Retinal pigment epithelial cell (primary cell): Measurements from ENCODE around the gene EEF1A2.
A peak's percentile ranks its signal among the peaks of the same experiment; 100 is the strongest.

Experiments used
- DNase-seq: peaks from one replicate; pipeline ENCODE4 v3.0.0-alpha.2; 2010; ENCODE audit warnings: low read depth
- H3K4me3 ChIP-seq: 2 replicates; pipeline ENCODE4 v1.5.1; 2011; ENCODE audit warnings: mild to moderate bottlenecking, low read length, control low read depth, moderate library complexity
- CTCF ChIP-seq: conservative IDR thresholded peaks from 2 replicates; pipeline ENCODE4 v1.5.1; 2011; ENCODE audit warnings: low read depth, low read length, control low read depth, inconsistent platforms

EEF1A2 gene

GRCh38 chr20:63525185-63525584 is 26.3 kb upstream of the EEF1A2 start:
- no peak for DNase-seq
- TF ChIP-seq CTCF = no peak
- H3K4me3 ChIP-seq = no peak overlapping the region

DNA sequence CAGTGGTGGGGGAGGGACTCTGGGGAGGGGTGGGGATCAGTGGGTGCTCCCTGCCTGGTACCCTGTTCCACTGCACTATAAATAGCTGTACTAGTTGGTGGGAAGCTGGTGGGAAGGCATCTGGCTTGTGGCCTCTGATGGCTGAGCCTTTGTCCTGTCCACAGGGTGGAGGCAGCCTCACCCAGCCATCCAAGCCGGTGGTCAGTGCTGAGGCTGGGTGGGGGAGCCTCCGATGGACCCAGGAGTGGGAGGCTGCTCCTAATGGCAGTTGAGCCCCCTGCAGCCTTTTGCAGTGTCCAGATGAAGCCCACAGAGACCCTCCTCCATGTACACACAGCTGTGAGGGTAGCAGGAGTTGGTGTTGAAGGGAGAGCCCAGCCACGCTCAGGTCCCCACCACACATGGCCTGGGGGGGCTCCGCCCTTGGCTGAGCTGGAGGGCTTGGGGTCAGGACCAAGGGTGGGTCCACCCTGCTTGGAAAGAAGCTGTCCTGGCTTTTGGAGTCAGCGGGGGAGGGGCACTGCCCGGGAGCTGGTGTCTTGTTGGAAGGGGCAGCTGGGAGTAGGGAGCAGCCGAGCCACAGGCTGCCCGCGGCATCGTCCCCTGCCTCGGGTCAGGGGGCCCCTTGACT is 24.2 kb upstream of the EEF1A2 start:
- TF ChIP-seq CTCF = no peak
- no peak overlapping the region for H3K4me3 ChIP-seq

GRCh38 chr20:63522091-63522868 is 23.4 kb upstream of the EEF1A2 start:
- no peak for DNase-seq
- H3K4me3 ChIP-seq = peak overlapping the region; percentile 82
- no peak for TF ChIP-seq CTCF

More for the DNA sequence above, 24.2 kb upstream of the EEF1A2 start:
- DNase-seq = no peak

GRCh38 chr20:63521602-63522001 is 22.7 kb upstream of the EEF1A2 start:
- no peak for TF ChIP-seq CTCF
- DNase-seq = no peak
- H3K4me3 ChIP-seq = peak overlapping the region; percentile 82

- DNase-seq = no peak
- TF ChIP-seq CTCF = no peak
- peak overlapping the region; percentile 82 for H3K4me3 ChIP-seq
Measured at GRCh38 chr20:63520934-63521601, 22.2 kb upstream of the EEF1A2 start.

GRCh38 chr20:63520504-63520933 is 21.6 kb upstream of the EEF1A2 start, which contains the start of gene PPDPF:
TSS of gene PPDPF (plus strand) at chr20:63520765. CDS start at chr20:63521309, 544 bp downstream.
- H3K4me3 ChIP-seq = peak within 1 kb of the TSS; percentile 82
- DNase-seq = no peak
- TF ChIP-seq CTCF = no peak
